B cell (primary cell): Measurements from ENCODE around the gene SNTG2. TPM values are rescaled to one million over a fixed set of nuclear protein-coding genes. Genes with fewer than 3 reads are reported as not detected.

Experiments used
- ATAC-seq: fragments of 200-7000 bp; cut with Tn5 transposase; one replicate; pipeline ENCODE4 v1.10.0; 2021; ENCODE audit warnings: low read depth, mild to moderate bottlenecking, moderate number of reproducible peaks, moderate library complexity
- CTCF ChIA-PET: fragments of 350-600 bp; sonication (Branson Sonifier 250); formaldehyde crosslinking; loops from one replicate; lab custom pipeline; 2021; ENCODE audit warnings: antibody characterized with exemption, inconsistent platforms; lab: Charles Lee
- POLR2A ChIA-PET: fragments of 350-600 bp; sonication (Branson Sonifier 250); formaldehyde crosslinking; loops from one replicate; lab custom pipeline; 2021; ENCODE audit warnings: antibody characterized with exemption; lab: Charles Lee
- DNase-seq: peaks from one replicate; pipeline ENCODE4 v3.0.0; 2013
- H2AFZ ChIP-seq: 2 replicates; pipeline ENCODE4 v1.6.1; 2012; ENCODE audit warnings: mild to moderate bottlenecking, low read depth, low read length; ENCODE audit not compliant: insufficient read depth, poor library complexity, severe bottlenecking
- H3K27ac ChIP-seq, 2 donors: 1 replicate in 1 of 2; 2 replicates in 1 of 2; pipeline ENCODE4 v1.5.1; 2012 to 2013; ENCODE audit warnings: low read length in 2 of 2, mild to moderate bottlenecking in 2 of 2, moderate library complexity in 1 of 2
- H3K27me3 ChIP-seq, 4 experiments: fragments of 200-600 bp in 1 of 4; sonication (generic) in 1 of 4; replicated peaks in 1 of 4; 1 replicate in 2 of 4; 2 replicates in 2 of 4; pipeline versions ENCODE4 v1.6.1 to v1.7.0; 2013 to 2016; ENCODE audit warnings: low read length in 3 of 4, mild to moderate bottlenecking in 2 of 4, mixed read lengths in 1 of 4, moderate library complexity in 1 of 4; ENCODE audit not compliant: insufficient read depth in 4 of 4, control insufficient read depth in 3 of 4; ENCODE audit errors: control extremely low read depth in 1 of 4
- H3K36me3 ChIP-seq, 2 experiments: replicated peaks in 1 of 2; 1 replicate in 1 of 2; 2 replicates in 1 of 2; pipeline versions ENCODE4 v1.6.1 to v1.7.1; 2013; ENCODE audit warnings: low read length in 1 of 2; ENCODE audit not compliant: insufficient read depth in 2 of 2, control insufficient read depth in 1 of 2; ENCODE audit errors: control extremely low read depth in 1 of 2, extremely low read depth in 1 of 2
- H3K4me1 ChIP-seq, 2 donors: fragments of 200-600 bp in 1 of 2; sonication (generic) in 1 of 2; 1 replicate in 1 of 2; 2 replicates in 1 of 2; pipeline versions ENCODE4 v1.5.1 to v1.6.1; 2013 to 2017; ENCODE audit warnings: low read length in 2 of 2; ENCODE audit not compliant: control insufficient read depth in 2 of 2, insufficient read depth in 2 of 2
- H3K4me2 ChIP-seq: replicated peaks from 2 replicates; pipeline ENCODE3; 2012; ENCODE audit warnings: mild to moderate bottlenecking, low read depth, low read length; ENCODE audit not compliant: poor library complexity, severe bottlenecking
- H3K4me3 ChIP-seq, 5 experiments: fragments of 200-600 bp in 1 of 5; sonication (generic) in 1 of 5; 1 replicate in 3 of 5; 2 replicates in 2 of 5; pipeline versions ENCODE4 v1.5.1 to v1.7.0; 2011 to 2016; ENCODE audit warnings: low read length in 4 of 5, mild to moderate bottlenecking in 4 of 5, low read depth in 2 of 5, control low read depth in 1 of 5, moderate library complexity in 1 of 5; ENCODE audit not compliant: insufficient read depth in 1 of 5; ENCODE audit errors: control extremely low read depth in 1 of 5, extremely low read depth in 1 of 5
- H3K79me2 ChIP-seq: fragments of 200-600 bp; sonication (generic); one replicate; pipeline ENCODE4 v1.6.0; 2016; ENCODE audit warnings: low read length; ENCODE audit not compliant: control insufficient read depth, insufficient read depth
- H3K9ac ChIP-seq: fragments of 200-600 bp; sonication (generic); 2 replicates; pipeline ENCODE4 v1.6.1; 2017; ENCODE audit warnings: mild to moderate bottlenecking, low read length, moderate library complexity
- H3K9me3 ChIP-seq, 3 donors: one replicate each; pipeline versions ENCODE4 v1.6.1 to v1.7.1; 2013; ENCODE audit warnings: low read length in 2 of 3; ENCODE audit not compliant: control insufficient read depth in 2 of 3, insufficient read depth in 1 of 3; ENCODE audit errors: control extremely low read depth in 1 of 3
- H4K20me1 ChIP-seq: 2 replicates; pipeline ENCODE4 v1.6.0; 2012; ENCODE audit warnings: mild to moderate bottlenecking, low read length; ENCODE audit not compliant: insufficient read depth, control insufficient read depth, poor library complexity, severe bottlenecking
- H3K27ac Mint-ChIP-seq: one replicate; pipeline ENCODE4 v1.8.0; 2021; ENCODE audit warnings: mixed read lengths
- H3K27me3 Mint-ChIP-seq: one replicate; pipeline ENCODE4 v1.8.0; 2021; ENCODE audit warnings: mixed read lengths
- H3K4me1 Mint-ChIP-seq: one replicate; pipeline ENCODE4 v1.8.0; 2021; ENCODE audit warnings: mixed read lengths
- H3K4me3 Mint-ChIP-seq: one replicate; pipeline ENCODE4 v1.8.0; 2021; ENCODE audit warnings: mixed read lengths
- H3K9me3 Mint-ChIP-seq: one replicate; pipeline ENCODE4 v1.8.0; 2022; ENCODE audit warnings: mixed read lengths; ENCODE audit not compliant: insufficient read depth
- EZH2 ChIP-seq: IDR thresholded peaks from 2 replicates; pipeline ENCODE4 v1.6.1; 2012; ENCODE audit warnings: borderline replicate concordance, low read depth, mild to moderate bottlenecking, moderate library complexity, low read length; ENCODE audit not compliant: insufficient read depth, poor library complexity, severe bottlenecking
- WGBS: methylation state at CpG from one replicate; pipeline ENCODE4 v1.1.5; 2013; ENCODE audit warnings: missing lambda C conversion rate; ENCODE audit not compliant: insufficient coverage; 5-methylcytosine and 5-hydroxymethylcytosine counted together
- intact Hi-C: fragments of 100-400 bp; cut with micrococcal nuclease; formaldehyde crosslinking; loops from one replicate; pipeline ENCODE4 v1.10.0; 2022
- polyA plus RNA-seq: library from polyadenylated mRNA; depleted of rRNA; stranded (reverse); fragments of >200 nt; gene quantifications from 2 replicates; pipeline ENCODE4 v1.2.3, GENCODE V29; 2012
- total RNA-seq, 2 donors: library from RNA; stranded (reverse); fragments of 120-200 nt in 1 of 2; gene quantifications; 1 replicate in 1 of 2; 2 replicates in 1 of 2; pipeline versions ENCODE4 v1.2.3 to v1.2.4, GENCODE V29; 2013 to 2022
- TF ChIP-seq, protein P1 (sequence below): fragments of 200-600 bp; IDR thresholded peaks from one replicate; pipeline ENCODE4 v1.8.0; 2022; ENCODE audit warnings: antibody characterized with exemption, mild to moderate bottlenecking

Gene SNTG2
- total and polyA plus RNA-seq, 2 donors (not counting 1 experiment from before 2014, with no cell fraction given) = 2.1 to 2.4 TPM

DNA sequence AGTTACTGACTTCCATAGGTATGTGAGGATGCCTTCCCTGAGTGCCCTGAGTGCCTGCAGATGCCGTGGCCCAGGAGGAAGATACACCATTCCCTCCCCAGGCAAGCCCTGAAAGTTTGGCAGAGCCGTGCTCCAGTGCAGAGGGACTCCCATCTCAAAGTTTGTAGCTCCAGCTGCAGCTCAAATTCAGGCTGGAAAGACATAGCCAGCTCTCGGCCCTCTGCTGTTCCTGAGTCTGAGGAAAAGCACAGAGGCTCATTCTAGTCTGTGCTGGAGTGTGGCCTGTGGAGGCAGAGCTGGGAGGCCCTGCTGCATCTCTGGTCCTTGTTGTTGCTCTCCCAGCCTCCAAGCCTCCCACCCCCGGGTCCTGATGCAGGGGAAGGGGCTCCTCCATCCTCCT is 446.7 kb downstream of the SNTG2 start:
- ATAC-seq = no peak
- Histone ChIP-seq H3K9ac (no peak overlapping the region), H4K20me1 (no peaks in the 10 kb centered on the region), H3K36me3 (no peaks in the 10 kb centered on the region), H3K27me3 (peaks cover 0 to 5% (median 0%) of the 10 kb centered on the region in 4 experiments), H3K79me2 (no peaks in the 10 kb centered on the region), H3K4me3 (no peak overlapping the region), H3K4me2 (no peak overlapping the region), H3K4me1 (peaks cover 43 to 45% of the 10 kb centered on the region in 2 donors), H3K27ac (no peak overlapping the region), H3K9me3 (peaks cover 0 to 23% (median 0%) of the 10 kb centered on the region in 3 donors), H2AFZ (no peak overlapping the region)
- intact Hi-C loops = no loop called here
- H3K27me3 Mint-ChIP-seq = peaks cover 18% of the 10 kb centered on the region
- DNase-seq = no peak
- TF ChIP-seq, protein P1, sequence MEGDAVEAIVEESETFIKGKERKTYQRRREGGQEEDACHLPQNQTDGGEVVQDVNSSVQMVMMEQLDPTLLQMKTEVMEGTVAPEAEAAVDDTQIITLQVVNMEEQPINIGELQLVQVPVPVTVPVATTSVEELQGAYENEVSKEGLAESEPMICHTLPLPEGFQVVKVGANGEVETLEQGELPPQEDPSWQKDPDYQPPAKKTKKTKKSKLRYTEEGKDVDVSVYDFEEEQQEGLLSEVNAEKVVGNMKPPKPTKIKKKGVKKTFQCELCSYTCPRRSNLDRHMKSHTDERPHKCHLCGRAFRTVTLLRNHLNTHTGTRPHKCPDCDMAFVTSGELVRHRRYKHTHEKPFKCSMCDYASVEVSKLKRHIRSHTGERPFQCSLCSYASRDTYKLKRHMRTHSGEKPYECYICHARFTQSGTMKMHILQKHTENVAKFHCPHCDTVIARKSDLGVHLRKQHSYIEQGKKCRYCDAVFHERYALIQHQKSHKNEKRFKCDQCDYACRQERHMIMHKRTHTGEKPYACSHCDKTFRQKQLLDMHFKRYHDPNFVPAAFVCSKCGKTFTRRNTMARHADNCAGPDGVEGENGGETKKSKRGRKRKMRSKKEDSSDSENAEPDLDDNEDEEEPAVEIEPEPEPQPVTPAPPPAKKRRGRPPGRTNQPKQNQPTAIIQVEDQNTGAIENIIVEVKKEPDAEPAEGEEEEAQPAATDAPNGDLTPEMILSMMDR = no peak
- TF ChIP-seq EZH2 = no peak
- no peaks in the 10 kb centered on the region for H3K9me3 Mint-ChIP-seq
- ChIA-PET POLR2A (no interaction called here), CTCF (no interaction called here)
- WGBS = 77% methylated on average over 4 of the region's 4 CpGs
- no peak overlapping the region for H3K27ac Mint-ChIP-seq
- peaks cover 25% of the 10 kb centered on the region for H3K4me1 Mint-ChIP-seq
- no peak overlapping the region for H3K4me3 Mint-ChIP-seq

DNA sequence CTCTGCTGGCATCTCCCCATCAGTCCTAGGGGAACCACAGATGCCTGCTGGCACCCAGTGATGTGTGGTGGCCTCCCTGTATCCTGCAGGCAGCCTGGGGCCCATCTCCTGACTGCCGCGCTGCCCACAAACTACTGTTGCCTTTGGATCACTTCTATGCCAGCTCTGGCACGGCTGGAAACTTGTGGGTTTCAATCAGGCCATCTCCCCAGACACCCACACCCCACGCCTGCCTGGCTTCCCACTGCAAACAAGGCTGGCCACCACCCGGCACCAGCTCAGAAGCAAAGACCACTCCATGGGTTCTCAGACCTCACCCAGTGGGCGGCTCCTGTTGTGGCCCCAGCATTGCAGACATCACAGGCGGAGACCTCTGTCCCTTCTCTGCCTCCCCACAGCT is 447.5 kb downstream of the SNTG2 start:
- no peak overlapping the region for H3K27ac ChIP-seq
- peak overlapping the region; percentile 56 for H3K4me2 ChIP-seq
- no peaks in the 10 kb centered on the region for H3K9me3 Mint-ChIP-seq
- DNase-seq (no peak), ATAC-seq (no peak)
- peaks cover 0 to 24% (median 0%) of the 10 kb centered on the region in 3 donors for H3K9me3 ChIP-seq
- no peak overlapping the region for H3K9ac ChIP-seq
- TF ChIP-seq, protein P1 = no peak
- no peak for TF ChIP-seq EZH2
- no peak overlapping the region for H3K4me3 ChIP-seq
- H3K79me2 ChIP-seq = no peaks in the 10 kb centered on the region
- H3K36me3 ChIP-seq = no peaks in the 10 kb centered on the region
- peaks cover 0 to 2% (median 0%) of the 10 kb centered on the region in 4 experiments for H3K27me3 ChIP-seq
- intact Hi-C loops = no loop called here
- no peak overlapping the region for H2AFZ ChIP-seq
- H3K4me3 Mint-ChIP-seq = no peak overlapping the region
- H3K4me1 ChIP-seq = peaks cover 43 to 45% of the 10 kb centered on the region in 2 donors
- POLR2A ChIA-PET = no interaction called here
- H3K27me3 Mint-ChIP-seq = peaks cover 14% of the 10 kb centered on the region
- H4K20me1 ChIP-seq = no peaks in the 10 kb centered on the region
- CTCF ChIA-PET = no interaction called here
- H3K27ac Mint-ChIP-seq = no peak overlapping the region
- 77% methylated on average over 6 of the region's 7 CpGs for WGBS
- peaks cover 26% of the 10 kb centered on the region for H3K4me1 Mint-ChIP-seq
